HG02938 (cell line): ENCODE data around the gene BRF1.
"Not testable (repeated sequence)": the region's sequence is repeated elsewhere in the genome, so short reads cannot be mapped to it uniquely, and the experiment has no call there.

ENCODE experiments used
- ATAC-seq: cut with Tn5 transposase; IDR thresholded peaks from one replicate; pipeline ENCODE4 v1.9.1; 2021; ENCODE audit warnings: mild to moderate bottlenecking, moderate library complexity; ENCODE audit not compliant: unreplicated experiment

Gene BRF1

GRCh38 chr14:105332350-105332874 is 31.6 kb upstream of the BRF1 start:
- no peak for ATAC-seq

DNA sequence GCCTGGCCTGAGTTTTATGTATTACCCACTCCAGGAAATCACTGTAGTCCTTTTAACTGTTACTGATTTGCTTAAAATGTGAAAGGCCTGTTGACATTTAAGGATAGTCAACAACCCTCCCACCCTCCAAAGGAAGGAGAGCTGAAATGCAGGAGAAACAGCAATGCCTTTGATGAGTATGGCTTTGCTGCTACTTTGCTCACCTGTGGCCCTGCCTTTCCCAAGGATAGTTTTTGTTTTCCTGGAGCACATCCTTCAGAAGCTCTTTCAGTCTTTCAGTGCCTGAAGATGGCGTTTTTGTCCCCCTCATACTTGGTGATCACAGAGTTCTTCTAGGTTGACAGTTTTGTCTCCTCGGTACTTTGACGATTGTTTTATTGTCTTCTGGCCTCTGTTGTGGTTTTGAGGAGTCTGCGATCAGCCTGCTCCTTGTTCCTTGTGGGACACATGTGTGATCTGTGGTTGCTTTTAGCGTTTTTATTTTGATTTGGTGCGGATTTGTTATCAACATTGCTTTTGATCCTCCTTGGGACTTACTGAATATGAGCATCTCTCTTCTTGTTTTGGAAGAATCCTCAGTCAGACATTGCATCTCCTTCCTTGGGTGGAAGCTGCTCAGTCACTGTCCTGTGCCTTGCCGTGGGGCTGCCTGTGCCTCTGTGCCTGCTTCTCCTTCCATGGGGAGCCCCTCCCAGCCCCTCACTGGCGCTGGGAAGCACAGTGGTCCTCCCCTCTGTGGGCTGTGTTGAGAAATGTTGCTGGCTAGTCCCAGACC is 31.0 kb upstream of the BRF1 start:
- ATAC-seq: no peak

DNA sequence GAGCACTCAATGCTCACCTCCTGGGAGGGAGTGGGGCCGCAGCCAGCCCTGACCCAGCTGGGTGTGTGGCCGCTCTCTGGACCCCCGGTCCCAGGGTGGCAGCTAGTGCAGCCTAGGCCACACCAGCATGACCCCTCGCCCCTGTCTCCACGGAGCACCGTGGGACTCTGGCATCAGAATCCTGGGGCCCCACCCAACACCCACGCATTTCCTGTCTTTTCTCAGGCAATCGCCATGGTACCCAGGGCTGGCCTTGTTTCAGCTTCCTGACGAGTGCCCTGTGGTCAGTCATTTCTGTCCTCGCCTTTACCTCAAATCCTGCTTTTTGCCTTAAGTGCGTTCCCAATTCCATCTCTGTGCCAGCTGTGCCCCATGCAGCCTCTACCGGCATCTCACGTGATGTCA is 29.7 kb upstream of the BRF1 start:
- no peak for ATAC-seq

- ATAC-seq: no peak
These were observed 28.8 kb upstream of the BRF1 start for GRCh38 chr14:105329411-105330150.

- no peak for ATAC-seq
These were observed 28.0 kb upstream of the BRF1 start for GRCh38 chr14:105328678-105329390.

GRCh38 chr14:105328070-105328677 is 27.4 kb upstream of the BRF1 start:
- ATAC-seq: no peak

- not testable (repeated sequence) for ATAC-seq
These were observed 26.9 kb upstream of the BRF1 start for GRCh38 chr14:105327695-105328045.

- no peak for ATAC-seq
These were observed 26.3 kb upstream of the BRF1 start for GRCh38 chr14:105326891-105327694.

GRCh38 chr14:105326568-105326867 is 25.7 kb upstream of the BRF1 start:
- ATAC-seq: no peak

DNA sequence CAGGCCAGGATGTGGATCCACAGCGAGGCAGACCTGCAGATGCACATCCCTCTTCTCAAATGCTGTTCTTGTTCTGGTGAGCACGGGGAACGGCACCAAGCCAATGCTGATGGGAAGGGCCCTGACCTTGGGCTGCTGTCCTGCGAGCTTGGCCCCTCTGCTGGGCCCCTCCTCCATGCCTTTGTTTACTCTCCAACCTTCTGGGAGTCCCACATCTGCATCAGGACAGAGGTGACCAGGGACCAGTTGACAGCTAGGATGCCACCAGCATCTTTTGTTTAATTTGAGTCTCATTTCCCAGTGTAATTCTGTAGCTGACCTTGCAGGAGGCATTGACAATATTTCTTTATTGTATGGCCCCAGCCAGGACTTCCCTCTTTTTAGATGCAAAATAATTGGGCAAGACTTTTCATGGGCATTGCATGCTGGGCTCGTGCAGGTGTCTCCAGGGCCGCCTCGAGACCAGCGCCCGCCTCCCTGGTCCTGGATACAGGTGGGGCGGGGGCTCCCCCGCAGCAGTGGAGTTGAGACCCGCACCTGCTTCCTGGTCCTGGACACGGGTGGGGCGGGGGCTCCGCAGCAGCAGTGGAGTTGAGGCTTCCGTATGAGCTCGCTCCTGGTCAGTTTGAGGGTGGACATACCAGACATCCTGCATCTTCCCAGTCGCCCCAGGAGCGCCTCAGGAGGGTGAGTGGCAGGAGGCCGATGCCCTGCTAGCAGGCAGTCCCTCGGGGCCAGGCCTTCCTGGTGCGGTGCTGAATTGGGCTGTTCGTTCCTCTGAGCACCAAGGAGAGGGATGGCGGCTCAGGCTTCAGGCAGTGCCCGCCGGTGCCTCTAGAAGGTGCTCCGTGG is 25.1 kb upstream of the BRF1 start:
- ATAC-seq: no peak

- ATAC-seq: no peak
These were observed 24.5 kb upstream of the BRF1 start for GRCh38 chr14:105325303-105325702.

- no peak for ATAC-seq
These were observed 24.1 kb upstream of the BRF1 start for GRCh38 chr14:105324871-105325270.

DNA sequence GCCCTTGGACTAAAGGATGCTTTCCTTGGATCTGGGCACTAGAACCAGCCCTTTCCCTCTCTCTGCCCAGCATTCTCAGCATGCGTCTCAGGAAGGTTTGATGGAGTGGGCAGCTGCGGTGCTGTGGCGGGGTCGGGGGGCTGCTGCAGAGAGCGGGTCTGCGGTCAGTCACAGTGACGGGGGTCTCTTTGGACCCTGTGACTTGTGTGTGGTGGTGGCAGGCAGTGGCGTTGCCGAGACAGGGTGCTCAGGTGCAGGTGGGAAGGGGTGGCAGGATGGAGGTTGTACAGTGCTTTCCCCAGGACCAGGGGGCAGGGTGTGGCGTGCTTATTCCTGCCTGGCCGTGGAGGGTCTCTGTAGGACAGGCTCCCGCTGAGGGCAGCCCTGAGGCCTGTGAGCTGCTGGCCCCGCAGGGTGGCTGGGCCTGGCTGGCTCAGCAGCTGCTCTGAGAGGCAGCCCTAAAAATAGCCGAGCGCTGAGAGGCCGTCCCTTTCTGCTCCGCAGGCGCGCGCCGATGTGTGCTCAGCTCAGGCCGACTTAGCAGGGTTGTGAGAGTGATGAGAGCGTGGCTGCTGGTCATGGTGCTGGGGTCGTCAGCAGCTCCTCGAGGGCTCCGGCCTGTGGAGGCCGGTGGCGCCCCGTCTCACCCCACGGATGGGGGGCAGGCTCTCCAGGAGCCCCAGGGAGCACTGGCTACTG is 23.4 kb upstream of the BRF1 start:
- ATAC-seq: no peak

- no peak for ATAC-seq
These were observed 22.9 kb upstream of the BRF1 start for GRCh38 chr14:105323663-105324062.

GRCh38 chr14:105322791-105323556 is 22.2 kb upstream of the BRF1 start:
- ATAC-seq: no peak

DNA sequence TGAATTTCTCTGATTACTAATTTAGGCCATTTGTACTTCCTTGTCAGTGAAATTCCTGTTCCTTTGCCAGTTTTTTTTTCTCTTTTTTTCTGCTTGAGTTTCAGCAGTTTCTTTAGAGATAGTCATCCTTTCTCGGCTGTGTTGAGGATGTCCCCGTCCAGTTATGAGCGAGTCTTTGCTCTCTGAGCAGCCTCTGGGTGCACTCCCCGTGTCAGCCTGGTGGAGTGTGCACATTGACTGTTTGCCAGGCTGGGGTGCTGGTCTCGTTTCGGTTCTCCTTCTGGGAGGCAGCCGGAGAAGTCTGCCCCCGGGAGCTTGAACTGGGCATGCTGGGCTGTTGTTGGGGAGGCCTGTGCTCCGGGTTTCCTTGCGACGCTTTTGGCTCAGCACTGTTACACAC is 16.7 kb upstream of the BRF1 start:
- ATAC-seq: no peak

GRCh38 chr14:105316968-105317510 is 16.2 kb upstream of the BRF1 start:
- ATAC-seq: no peak

GRCh38 chr14:105316577-105316941 is 15.8 kb upstream of the BRF1 start:
- no peak for ATAC-seq
